DMS79 treated with DMSO at 0.1 percent for 48 hours (cell line): Measurements from ENCODE around the gene E2F6.

Source experiments
- DNase-seq: peaks from one replicate; lab custom pipeline; 2025; lab: John Stamatoyannopoulos, UW

E2F6 gene

DNA sequence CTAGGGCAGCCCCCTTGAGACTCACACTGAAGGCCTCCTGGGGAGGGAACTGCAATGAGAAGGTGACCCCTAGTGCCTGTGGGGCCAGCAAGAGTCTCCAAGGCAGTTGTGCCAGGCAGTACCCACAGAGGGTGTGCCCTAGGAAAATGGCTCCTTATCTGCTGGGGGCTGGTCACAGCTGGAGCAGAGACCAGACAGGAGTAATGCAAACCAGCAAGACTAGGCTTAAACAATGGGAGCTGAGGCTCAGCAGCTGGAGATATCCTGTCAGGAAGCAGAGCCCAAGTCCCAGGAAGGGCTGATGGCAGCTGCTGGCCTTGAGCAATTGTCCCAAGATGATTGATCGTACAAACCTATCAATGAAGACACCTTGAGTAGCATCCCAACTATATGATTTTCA, 26.8 kb upstream of the E2F6 start:
- DNase-seq = no peak

DNA sequence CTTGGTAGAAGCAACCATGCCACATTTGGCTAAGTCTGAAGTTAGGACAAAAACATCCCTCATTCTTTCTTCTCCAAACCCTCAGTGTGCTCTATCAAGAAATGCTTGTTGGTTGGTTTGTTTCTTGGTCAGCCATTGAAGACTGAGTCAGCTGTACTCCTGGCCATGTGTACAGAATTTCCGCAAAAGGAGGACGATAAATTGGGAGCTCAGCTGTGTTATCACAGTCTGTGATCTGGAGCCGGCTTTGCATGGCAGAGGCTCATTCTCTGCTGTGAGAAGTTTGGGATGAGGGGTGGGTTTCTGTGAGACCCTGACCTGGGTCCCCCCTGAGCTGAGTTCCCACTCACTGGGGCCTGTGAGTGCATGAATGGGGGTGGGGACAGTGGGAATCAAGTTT, 26.3 kb upstream of the E2F6 start:
- no peak for DNase-seq

DNA sequence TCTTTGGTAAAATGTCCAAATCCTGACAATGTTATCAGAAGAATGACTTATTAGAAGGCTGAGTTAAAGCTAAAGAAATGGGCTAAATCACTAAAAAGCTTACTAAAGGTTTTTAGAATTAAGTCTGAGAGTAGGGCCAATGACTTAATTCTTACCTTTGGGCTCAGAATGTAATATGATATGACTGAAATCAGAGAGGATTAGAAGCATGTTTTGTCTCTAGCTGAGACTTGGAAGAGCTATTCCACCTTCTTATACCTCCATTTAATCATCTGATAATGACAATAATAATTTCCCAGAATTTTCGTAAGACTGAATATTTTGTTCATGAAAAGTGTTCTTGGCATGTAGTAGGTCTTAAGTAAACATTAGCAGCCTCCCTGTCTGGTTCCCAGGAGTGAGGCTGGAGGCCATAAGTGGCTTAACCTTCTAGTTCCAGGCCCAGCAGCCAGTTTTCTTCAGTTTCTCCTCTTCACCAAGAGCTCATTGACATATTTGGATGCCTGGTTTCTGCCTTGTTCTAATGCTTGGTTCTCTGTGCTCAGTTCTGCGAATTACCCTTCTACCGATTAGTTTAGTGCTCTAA, 25.5 kb upstream of the E2F6 start:
- DNase-seq = no peak

DNA sequence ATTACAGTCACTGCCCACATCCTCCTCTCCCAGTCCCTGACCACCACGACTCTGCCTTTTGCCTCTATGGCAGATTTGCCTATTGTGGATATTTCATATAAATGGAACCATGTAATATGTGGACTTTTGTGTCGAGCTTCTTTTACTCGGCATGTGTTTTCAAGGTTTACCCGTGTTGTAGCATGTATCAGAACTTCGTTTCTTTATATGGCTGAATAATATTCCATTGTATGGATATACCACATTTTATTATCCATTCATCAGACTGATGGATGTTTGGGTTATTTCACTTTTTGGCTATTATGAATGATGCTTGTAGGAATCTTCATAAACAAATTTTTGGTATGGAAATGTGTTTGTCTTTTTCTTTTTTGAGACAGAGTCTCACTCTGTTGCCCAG, 24.2 kb upstream of the E2F6 start:
- DNase-seq = no peak

DNA sequence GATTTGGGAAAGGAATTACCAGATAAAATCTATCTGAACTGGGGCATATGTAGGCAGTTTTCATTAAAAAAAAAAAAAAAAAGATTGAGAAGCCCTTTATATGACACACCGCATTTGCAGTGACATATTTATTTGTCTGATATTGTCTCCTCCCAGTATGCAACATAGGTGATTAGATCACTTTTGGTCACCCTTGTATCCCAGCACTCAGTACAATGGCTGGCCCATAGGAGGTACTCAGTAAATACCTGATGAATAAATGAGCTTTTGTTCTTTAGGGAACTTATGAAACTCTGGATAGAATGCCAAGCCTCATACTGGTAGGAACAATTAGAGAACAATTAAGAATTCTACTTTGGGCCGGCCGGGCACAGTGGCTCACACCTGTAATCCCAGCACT, 22.8 kb upstream of the E2F6 start:
- DNase-seq = no peak

DNA sequence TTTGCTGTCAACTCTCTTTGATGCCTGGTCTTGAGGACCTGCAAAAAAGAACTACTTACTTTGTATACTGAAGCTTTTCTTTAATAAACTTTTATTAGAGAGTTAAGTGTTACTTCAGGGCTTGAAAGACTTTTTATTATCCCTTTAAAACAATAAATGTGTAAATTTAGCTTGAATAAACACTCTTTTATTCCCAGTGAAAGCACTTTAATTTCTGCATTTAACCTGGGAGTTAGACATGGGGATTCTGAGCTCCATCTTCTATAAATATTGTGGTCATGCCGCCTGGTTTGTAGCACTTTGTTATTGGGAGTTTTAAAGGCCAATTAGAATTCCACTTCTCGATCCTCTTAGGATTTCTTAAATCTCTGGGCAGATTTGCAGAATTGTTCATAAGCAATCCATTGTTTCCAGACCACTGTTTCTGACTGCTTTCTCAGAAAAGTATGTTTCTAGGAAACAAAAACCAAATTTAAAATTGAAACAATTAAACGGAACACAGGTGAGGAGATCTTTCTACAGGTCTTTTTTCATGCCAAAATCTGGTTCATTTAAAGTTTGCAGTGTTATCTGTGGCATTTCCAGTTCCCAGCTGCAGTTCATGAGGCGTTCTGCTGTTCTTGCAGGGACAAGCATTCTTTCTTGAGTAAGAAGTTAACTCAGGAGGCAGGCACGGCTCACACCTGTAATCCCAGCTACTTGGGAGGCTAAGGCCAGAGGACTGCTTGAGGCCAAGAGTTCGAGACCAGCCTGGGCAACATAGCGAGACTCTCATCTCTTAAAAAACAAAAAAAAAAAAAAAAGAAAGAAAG, 18.1 kb upstream of the E2F6 start:
- DNase-seq = peak; percentile 93

DNA sequence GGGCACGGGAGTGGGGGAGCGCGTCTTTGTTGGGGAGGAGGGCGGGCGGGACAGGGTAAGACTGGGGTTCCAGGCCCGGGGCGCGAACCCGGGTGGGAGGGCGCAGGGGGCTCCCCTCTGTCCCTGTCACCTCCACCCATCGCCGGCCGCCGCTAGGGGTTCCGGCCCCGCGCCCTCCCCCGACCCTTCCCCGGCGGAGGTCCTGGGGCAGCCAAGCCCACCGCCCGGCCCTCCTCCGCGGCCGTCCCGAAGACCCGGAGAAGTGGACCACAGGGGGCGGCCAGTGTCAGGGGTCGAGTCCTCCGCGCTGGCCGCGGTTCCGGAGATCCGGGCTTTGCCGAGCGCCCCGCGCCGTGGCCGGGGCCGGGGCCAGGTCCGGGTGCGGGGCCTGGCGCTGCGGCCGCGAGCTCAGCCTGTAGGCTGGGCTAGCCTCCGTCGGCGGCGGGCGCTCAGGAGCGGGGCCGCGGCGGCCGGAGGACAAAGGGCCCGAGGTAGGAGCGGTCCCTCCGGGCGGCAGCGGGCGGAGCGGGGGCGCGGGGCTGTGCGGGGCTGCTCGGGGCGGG, 16.6 kb upstream of the E2F6 start:
- DNase-seq = no peak

DNA sequence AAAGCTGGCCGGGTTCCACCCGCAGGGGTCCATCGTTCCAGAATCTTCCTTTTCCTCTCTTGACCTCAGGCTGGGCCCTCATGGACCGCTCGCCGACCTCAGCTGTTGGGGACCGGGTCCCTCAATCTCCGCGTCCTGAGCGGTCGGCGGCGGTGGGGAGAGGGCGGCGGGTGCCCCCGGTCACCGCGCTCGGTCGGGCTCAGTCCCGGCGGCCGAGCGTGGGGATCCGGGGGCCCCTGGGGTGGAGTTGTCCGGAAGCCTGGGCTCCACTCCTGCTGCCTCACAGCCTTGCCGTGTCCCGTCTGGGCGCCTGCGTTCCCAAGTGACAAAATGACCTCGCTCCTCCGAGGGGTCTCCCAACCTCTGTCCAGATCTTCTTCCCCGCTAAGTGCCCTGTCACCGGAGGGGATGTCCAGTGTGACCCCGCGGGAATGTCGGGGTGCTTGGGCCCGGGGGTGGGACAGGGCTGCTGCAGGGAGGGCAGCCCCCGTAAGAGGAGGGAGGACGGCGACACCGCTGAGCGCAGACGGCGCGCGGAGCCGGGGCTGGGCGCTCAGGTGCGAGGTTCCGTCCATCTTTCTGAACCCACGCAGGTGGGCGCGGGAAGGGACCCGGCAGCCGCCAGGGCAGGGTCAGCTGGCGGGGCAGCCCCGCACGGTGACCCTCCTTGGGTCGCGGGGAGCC, 16.0 kb upstream of the E2F6 start:
- no peak for DNase-seq

DNA sequence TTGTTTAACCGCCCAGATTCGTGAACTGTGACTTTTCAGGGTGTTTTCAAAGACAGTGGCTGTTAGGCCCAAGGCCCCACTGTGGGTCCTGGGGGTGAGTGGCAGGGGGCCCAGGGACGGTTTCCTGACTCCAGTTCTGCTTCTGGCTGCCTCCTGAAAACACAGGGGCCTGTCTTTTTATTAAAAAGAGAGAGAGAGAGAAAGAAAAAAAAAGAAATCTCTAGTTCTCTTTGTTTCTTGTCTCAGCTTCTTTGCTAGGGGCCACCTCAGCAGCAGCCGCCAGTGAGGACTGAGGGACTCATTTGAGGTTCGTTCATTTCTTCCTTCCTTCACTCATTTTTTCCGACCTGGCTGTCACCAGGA, 15.4 kb upstream of the E2F6 start:
- DNase-seq = no peak

DNA sequence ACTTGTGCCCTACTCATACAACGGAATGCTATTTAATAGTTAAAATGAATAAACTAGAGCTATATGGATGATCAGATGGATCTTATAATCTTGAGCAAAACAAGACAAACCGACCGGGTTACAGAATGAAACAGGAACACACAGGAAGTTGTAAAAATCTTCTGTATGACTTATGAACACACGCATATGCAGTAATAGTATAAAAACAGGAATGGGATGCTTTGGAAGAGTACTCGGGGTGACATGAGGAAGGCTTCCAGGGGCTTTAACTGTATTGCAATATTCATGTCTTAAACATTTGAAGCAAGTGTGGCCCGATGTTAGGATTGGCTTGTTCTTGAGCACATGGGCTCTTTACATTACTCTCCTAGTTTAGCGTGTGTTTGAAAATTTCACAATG, 14.9 kb upstream of the E2F6 start:
- no peak for DNase-seq

DNA sequence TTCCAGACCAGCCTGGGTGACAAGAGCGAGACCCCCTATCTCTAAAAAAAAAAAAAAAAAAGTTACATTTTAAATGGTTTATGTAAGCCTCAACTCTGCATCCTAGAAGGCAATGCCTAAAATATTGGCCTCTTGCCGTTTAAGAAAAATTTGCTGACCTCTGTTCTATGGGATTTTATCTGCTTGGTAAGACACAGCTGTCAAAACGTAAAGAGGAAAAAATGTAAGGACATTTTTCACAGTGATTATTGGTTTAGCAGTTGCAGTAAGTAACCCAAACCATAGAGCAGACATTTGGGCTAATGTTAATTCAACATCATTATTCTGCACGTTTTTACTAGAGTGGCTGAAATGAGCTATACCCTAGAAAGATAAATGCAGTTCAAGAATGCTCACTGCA, 14.4 kb upstream of the E2F6 start:
- no peak for DNase-seq

DNA sequence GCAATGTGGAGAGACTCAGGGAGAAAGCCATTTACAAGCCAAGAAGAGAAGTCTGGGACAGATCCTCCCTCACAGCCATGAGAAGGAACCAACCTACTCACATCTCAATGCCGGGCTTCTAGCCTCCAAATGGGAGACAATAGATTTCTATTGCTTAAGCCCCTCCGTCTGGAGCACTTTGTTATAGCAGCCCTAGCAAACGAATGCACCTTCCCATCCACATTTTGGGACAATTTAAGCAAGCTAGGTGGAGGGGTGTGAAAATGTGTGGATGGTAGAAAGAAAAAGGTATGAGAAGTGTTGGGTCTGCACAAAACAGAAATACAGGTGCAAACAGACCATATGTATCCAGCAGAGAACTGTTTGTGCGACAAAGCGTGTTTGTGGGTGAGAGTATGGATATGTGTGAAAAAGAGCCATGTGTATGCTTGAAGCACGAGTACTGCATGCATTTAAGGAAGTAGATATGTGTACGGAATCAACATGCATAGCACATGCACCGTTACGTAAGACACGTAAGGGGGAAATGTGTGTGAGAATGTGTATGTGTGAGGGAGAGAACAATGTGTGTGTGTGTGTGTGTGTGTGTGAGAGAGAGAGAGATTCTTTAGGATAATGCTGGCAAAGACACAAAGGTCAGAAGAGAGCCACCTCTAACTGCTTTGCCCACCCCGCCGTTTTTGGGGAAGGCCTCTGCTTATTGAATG, 13.1 kb upstream of the E2F6 start:
- no peak for DNase-seq

DNA sequence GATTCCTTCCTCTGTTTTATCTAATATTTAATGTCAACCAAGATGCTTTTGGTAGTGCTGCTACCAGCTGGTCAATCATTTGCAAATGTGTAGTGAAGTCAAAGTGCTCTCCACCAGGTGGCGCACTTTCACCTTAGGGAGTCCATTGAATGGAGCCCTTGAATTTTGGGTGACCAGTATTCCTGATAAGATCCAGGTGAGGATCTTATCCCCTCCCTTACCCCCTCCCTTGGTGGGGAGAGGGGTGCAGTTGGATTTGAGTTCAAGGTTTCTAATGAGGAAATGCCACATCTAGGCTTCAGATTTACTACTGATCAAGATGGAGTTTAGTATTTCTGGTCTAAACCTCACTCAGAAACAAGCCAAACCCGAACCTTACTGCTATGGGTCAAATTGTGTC, 12.0 kb upstream of the E2F6 start:
- peak; percentile 67 for DNase-seq

DNA sequence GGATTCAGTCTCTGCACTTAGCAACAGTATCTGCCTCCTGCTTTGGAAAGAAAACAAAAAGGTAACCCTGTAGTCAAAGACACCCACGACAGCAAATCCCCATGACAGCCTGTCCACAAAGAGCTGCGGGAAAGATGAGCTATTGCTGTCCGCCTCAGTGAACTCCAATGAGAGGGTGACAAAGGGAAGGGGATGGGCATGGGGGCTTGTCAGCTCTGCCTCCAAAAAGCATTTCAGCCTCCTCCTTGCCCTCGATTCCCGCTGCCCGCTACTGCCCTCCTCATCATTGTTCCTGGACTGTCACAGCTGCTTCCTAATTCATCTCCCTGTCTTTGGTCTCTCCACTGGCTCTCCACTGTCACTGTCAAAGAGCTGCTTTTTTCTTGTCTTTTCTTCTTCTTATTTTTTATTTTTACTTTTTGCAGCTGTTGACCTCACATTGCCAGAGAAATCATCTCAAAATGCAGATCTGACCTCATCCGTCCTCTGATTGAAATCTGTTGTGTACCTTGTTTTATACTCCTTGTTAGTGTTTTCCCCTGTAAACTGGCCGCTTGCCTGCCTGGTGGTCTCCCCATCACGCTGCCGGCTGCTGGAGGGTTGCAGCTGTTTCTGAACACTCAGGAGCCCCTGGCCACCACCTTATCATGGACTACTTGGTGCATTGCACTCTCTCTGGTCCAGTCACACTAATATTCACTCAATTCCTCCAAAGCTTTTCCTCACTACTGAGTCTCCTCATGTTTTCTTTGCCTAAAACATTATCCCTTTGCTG, 7.9 kb upstream of the E2F6 start:
- no peak for DNase-seq

DNA sequence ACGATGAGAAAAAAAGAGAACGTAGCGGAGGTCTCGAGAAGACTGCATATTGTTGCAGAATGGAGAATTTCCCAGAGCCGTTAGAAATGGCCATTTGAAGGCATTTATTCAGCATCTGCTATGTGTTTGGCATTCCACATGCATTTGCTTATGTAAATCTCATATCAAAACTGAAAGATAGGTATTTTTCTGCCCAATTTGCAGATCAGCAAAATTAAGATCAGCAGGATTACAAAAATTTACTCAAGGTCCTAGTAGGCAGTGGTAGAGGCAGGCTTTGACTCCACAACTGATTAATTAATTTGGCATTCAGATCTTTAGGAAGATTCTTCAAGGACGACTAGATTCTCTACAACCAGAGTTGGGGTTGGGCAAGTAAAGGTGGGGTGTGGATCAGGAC, 1.8 kb upstream of the E2F6 start:
- no peak for DNase-seq

DNA sequence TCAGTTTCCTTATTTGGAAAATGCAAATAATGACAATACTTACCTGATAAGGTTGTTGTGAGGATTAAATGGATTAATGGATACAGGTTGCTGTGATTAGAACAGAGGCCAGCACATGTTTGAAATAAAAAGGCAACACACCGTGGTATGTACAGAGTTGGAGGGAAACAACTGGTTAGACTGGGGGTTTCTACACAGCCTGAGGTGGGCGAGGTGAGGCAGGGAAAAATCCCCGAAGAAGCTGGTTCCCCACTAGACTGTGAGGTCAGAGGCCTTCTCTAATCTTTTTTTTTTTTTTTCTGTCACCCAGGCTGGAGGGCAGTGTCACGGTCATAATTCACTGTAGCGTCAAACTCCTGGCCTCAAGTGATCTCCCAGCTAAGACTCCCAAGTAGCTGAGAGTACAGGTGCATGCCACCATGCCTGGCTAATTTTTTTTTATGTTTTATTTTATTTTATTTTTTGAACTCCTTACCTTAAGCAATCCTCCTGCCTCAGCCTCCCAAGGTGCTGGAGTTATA, 1.2 kb upstream of the E2F6 start:
- DNase-seq = no peak

DNA sequence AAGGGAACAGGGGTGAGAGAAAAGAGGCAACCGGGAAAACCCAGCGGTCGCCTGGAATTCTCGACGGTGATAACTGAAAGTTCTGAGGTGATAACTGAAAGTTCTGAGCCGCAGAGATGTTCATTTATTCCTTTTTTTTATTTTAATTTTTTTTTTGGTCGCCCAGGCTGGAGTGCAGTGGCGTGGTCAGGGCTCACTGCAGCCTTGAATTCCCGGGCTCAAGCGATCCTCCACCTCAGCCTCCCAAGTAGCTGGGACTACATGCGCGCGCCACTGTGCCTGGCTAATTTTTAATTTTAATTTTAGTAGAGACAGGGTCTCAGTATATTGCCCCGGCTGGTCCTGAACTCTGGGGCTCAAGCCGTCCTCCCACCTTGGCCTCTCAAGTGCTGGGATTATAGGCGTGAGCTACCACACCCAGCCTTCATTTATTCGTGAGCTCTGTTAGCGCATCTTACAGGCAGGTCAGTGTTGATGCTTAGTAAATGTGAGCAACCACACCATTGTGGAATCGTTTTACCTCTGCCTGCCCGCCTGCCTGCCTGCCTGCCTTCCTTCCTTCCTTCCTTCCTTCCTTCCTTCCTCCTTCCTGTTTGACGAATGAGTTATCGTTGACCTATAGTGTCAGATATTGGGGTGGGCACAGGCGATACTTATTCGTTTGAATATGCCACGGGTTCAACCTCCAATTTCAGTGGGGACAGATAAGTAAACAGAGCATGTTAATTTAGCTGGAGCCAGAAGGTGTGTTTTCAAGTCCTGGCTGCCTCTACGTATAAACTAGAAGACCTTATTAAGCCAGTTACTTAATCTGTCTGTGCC, 557 bp upstream of the E2F6 start:
- no peak for DNase-seq

DNA sequence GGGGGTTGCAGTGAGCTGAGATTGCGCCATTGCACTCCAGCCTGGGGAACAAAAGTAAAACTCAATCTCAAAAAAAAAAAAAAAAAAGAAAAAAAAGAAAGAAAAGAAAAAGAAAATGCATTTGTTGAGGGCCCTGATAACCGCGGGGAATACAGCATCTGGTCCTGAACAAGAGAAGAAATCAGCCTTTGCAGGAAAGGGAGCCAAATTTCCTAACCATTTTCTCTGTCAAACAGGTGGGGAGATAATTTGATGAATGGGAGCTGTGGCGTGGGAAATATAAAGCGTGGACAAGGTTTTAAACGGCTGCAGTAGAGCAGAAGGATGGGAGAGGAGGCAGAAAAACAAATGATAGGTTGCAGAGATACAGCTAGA, 864 bp downstream of the E2F6 start:
- no peak for DNase-seq

DNA sequence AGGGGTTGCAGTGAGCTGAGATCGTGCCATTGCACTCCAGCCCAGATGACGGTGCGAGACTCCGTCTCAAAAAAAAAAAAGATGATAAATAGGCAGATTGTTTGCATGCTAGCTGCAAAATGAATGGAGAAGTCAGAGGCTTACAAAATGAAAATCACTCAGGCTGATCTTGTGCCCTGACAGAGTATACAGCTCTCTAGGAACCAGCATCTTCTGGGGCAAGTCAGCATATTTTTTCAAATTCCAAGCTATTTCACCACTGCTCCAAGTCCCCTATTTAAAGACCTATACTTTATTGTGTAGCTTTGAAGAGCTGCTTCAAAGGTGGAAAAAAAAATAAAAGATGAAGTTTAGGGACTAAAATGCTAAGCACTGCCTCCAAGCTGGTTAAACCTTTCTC, 6.1 kb downstream of the E2F6 start:
- no peak for DNase-seq

DNA sequence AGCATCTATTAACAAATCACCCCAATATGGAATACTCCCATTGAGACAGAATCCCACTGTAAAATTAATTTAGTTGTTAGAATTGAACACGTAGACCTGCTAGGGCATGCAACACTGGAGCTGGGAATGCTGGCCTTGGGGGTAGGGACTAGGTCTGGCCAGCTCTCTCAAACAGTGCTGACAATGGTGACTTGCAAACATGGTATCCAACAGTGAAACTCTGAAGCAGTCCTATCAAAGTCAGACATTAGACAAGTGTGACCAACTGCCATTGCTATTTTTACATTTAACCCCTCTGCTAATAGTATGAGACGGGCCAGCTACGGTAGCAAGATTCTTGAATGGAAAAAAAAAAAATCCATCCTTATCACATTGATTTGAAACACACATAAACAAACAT, 7.2 kb downstream of the E2F6 start:
- DNase-seq = no peak

DNA sequence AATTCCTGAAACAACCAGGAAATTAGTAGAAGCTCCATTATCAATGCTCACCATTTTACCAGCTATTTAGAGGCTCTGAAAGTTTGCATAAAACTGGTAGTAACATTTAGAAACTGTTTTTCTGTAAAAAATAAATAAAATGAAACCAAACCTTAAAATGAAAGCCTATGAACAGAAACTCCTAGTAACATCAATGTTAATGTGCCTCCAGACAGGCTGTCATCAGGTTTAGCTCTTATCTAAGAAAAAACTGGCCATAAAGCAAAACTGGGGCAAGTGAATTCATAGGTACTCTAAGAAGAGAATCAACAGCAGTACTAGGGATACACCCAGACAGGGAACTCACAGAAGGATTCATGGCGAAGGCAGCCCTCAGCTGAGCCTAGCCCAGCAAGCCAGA, 8.0 kb downstream of the E2F6 start:
- DNase-seq = no peak
